ENCODE data around the gene TSKS.

- TF ChIP-seq CTCF (conservative IDR thresholded peaks at IDR 0.05; ENCODE audit: low read length): no peak
- no peak for TF ChIP-seq EZH2phosphoT487 (IDR thresholded peaks at IDR 0.05; ENCODE audit: borderline replicate concordance)
Observed at GRCh38 chr19:49787746-49788145, 24.6 kb upstream of the TSKS start.

Data from Loucy (cell line).